ENCODE data around the gene C16orf90.

C16orf90 gene

DNA sequence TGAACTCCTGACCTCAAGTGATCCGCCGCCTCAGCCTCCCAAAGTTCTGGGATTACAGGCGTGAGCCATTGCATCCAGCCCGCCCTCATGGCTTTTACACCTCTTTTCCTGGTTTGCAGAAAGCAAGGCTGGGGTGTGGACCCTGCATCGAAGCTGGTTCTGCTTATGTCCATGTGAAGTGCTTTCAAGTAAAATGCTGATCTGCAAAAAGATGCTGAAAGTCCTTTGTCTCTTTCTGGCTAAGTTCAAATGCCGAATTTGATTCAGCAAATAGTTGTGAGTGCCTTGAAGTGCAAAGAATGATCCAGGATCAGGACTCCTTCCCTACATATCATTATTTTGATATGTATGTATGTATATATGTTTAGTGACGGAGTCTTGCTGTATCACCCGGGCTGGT, 34.7 kb downstream of the C16orf90 start:
- DNase-seq = no peak

DNA sequence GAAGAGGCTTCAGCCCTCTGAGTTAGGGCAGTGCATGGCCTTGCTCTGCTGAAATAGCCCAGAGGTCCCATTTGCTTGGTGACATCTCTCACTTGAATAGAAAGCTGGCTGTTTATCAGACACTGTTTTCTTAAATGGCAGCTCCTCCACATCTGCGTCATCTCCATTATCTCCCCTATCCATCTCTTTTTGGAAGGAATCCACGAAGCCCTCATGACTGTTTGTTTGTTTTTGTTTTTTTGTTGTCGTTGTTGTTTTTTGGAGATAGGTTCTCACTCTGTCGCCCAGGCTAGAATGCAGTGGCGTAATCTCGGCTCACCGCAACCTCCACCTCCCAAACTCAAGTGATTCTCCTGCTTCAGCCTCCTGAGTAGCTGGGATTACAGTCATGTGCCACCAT, 35.2 kb downstream of the C16orf90 start:
- DNase-seq = no peak

DNA sequence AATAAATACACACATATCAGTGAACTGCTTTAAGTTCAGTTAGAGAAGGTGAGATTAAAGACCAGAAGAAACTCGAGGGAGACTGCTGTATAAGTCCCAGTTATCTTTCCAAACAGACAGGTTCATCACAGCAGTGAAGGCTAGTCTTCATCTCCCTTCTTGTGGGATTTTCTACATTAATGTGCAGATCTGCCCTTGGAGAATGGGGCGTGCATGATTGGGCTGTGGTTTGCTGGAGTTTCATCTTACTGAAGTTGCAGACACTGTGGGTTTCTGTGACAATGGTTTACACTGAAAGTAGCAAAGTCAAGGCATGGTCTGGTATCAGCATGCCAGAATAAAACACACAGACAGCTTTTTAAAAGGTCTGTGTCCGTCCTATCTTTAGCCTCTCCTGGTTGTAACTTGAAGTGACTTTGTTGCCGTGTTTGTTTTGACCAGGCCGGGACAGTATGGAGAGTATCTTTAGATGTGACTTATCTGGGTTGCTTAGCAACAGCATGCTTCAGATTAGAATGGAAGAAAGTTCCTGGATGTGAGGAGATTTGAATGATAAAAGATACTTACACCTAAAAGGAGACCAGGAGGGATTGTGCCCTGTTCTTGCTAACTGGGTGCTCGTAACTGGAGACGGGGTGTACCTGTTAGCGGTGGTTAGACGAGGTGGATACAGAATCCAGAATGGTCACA, 35.7 kb downstream of the C16orf90 start:
- peak; percentile 29 for DNase-seq

DNA sequence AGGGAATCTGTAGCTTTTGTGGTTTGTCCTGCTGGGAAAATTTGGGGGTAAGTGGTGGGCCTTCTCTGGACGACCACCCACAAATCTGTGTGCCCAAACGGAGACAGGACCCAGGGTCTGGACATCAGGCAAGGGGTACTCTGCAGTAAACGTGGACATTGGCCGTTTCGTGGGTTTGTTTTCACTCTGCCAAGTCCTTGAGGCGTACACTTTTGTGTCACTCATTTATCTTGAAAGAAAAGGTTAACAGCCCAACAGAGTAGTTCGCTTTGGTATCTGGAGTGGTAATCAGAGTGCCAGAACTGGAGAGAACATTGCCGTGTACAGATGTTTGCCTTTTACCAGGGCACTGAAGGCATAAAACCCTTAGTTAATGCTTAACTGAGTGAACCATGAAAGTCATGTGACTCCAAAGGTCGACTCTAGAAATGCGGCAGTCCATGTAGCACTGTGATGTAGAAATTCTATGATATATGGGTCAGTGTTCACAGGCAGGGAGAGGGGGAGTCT, 36.4 kb downstream of the C16orf90 start:
- DNase-seq = no peak

DNA sequence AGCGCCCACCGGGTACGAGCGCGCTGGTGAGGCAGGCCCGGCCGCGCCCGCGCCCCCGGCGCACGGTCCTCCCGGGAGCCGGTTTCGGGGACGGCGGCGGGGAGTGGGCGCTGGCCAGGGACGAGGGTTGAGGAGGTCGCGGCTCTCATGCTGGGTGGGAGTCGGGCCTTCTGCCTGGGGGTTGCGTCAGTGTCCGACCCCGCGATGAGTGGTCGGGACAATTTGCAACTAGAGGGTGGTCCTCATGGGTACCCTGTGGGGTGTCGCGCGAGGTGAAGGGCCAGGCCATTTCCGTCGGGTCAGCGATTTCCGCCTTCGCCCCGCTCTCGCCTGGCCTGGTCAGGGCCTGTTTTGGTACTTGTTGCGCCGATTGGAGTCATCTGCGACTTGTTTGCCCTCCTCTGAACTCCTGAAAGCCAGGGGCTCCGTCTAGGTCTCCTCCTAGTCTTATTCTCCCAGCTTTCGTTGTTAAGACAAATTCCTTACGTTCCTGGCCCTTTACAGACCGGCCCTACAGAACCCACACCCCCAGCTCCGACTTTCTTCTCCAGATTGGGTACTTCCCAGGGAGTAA, 36.9 kb downstream of the C16orf90 start:
- no peak for DNase-seq

DNA sequence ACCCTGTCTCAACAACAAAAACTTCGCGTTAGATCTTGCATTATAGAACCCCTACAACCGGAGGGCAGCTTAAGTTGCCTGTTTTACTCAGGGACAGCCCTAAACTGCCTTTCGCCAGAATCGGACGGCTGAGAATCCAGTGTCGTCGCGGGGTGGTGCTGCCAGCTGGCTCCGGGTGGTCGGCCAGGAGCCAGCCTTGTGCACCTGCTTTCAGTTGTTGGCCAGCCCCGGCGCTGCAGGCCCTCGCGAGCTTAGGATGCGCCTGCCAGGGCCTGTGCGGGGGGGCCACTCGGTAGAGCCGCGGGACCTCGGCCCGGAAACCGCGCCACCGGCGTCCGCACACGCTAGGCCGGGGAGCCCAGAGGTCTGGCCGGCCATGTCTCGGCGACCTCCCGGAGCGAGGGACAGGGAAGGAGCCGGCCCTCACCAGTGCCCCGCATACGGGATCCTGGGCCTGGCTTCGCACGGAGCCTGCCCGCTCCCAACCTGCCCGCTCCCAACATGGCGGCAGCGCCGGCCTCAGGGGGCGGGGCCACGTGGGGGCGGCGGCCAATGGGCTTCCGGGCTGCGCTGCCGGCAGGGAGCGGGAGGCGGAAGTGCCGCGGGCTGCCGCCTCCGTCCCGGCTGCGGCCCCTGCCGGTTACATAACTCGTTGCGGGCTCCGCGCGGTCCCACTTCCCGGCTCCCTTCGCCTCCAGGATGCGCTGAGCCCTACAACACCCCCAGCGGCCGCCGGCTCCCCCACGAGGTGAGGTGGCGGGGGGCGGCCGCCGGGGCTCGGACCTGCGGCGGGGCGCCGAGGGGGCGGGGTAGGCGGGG, 37.6 kb downstream of the C16orf90 start:
- peak; percentile 89 for DNase-seq

DNA sequence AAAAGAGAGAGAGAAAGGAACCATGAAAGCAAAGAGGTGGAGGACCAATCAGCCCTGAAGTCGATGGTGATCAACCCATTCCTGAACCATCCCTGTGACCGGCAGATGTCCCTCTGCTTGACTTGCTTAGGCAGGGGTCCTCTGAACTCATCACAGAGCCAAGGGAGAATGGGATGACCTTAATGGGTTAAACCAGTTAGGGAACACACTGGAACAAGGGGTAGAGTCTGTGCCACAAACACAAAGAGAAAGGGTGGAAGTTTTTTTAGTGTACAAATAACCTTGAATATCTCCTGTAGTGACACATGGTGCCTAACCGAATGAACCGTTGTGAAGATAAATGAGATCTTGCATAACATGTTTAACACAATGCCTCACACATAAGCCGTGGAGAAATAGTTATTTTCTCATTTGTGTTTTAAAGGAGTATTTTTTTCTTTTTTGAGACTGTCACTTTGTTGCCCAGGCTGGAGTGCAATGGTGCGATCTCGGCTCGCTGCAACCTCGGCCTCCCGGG, 40.6 kb downstream of the C16orf90 start:
- no peak for DNase-seq

DNA sequence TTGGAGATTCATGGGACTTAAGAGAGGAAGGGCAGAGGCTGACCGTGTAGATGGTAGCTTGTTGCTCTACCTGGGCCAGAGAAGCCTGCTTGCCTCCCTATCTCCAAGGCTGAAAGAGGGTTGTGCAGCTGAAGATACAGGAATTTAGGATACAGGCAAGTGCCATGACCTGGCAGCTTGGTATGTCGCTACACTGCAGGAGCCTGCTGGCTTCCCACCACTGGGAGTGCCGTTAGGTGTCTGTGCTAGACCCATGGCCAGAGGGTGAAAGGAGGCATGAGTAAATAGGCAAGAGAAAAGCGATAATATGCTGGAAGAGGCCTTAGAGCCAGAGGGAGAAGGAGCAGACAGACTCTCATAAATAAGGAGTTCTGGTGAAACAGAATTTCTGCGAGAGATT, 41.2 kb downstream of the C16orf90 start:
- no peak for DNase-seq

DNA sequence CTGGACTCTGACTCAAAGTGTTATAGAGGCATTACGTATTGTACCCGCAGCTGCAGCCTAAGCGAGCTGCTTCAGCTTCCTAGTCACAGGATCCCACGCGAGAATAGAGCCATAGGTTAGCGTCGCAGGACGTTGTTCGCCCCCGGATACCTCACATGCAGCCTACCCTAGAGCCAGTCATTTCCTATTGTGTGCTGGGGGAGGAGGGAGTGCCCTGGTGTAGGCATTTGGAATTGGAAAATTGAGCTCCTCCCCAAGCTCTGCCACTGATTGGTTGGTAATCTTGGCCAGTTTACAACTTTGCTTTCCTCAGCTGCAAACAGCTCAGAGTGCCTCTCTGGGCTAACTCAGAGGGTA, 51.3 kb downstream of the C16orf90 start:
- DNase-seq = peak; percentile 41
